NCI-H2196 (cell line): Measurements from ENCODE around the gene BICC1.

ENCODE experiments used
- DNase-seq: peaks from one replicate; lab custom pipeline; 2025; ENCODE audit not compliant: unreplicated experiment; lab: John Stamatoyannopoulos, UW

Gene BICC1

DNA sequence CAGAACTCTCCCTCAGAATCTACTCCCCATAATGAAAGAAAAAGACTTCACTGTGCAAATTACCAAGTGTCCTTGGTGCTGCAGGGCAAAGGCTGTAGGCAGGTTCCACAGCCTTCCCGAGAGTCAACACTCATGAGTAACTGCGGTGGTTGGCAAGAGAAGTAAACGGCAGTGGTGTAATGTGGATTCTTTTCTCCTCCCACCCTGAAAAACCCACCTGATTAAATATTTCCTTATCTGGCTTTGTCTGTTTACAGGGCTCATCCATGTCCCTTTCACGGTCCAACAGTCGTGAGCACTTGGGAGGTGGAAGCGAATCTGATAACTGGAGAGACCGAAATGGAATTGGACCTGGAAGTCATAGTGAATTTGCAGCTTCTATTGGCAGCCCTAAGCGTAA, 300.9 kb downstream of the BICC1 start:
- no peak for DNase-seq

DNA sequence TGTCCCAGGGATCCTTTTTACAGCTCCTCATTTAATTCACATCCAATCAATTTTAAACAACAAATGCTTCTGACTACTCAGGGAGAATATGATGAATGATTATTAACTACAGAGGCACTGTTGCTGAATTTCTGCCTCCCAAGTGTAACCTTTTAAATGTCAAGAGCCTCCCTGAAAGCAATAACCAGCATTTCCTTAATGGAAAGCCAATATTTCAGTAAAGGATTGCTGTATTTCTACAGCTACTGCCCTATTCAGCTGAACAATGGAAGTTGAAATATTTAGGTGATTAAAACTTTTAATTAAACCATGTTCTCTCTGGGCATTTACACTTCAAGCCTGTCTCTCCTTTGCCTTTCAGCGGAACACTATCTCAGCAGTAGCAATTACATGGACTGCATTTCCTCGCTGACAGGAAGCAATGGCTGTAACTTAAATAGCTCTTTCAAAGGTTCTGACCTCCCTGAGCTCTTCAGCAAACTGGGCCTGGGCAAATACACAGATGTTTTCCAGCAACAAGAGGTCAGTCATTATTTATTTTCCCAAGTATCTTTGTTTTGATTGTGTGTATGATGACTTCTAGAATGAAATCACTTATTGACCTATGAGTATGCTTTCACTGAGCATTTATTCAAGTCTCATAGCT, 304.7 kb downstream of the BICC1 start:
- DNase-seq, result no peak

DNA sequence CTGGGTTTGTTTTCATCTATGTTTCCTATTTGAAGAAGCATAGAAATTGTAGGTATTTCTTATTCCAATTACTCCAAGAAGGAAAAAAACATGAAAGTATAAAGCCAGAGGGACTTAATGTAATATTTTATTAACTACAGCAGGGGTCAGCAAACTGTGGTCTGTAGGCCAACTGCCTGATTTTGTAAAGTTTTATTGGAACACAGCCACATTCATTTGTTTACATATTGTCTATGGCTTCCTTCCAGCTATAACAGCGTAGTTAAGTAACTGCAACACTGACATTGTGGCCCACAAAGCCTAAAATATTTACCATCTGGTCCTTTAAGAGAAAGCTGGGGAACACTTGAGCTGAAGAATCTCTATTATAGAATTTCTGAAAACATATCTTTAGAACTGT, 306.2 kb downstream of the BICC1 start:
- no peak for DNase-seq

DNA sequence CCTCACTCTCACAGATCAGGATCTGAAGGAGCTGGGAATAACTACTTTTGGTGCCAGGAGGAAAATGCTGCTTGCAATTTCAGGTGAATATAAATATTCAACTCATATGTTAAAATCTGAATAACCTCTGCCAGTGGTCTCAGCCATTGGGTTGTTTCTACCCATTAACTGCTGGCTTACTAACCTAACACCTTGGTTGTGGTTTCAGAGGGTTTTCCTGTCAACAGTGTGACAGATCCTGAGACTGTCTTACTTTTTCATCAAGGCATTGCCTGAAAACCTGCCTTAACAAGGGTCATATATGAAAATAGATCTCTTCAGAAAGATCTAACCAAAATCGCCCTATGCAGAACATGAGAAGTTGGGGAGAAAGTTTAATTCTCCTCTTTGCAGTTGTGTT, 307.7 kb downstream of the BICC1 start:
- DNase-seq, result no peak

DNA sequence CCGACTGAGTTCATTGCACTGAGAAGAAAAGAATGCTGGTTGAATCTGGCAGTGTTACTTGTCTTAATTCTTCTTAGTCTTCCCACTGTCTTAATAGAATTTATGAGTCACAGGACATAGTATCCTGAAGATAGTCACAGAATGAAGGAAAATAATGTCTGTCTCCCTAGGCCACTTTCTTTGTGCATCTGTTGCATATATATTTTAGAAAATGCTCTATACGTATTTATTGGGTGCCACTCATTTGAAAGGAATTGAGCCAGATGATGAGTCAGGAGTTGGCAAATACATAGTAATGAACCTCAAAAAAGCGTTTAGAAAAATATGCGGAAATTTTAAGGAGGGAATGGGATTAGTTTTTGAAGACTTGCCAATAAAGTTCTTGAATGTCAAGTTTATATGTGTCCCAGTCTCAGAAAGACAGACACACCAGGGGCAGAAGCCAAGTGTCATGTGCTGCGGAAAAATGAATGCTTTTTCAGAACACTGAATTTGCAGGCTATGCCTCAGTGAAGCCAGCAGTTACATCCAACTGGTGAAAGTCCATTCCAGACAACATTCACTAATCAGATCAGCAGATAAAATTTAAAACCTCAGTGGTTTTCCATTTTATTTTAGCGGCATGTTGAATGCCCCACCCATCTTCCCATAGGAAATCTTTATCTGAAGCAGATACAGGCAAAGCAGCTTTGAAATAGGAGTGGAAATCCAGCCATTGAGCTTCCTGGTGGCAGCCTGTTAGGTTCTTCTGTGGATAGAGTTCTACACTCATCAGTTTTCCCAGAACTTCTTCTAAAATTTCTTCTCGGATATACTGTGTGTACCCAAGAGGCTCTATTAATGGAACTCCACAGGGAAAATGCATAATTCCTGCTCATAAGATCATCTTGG, 308.4 kb downstream of the BICC1 start:
- DNase-seq, result no peak

DNA sequence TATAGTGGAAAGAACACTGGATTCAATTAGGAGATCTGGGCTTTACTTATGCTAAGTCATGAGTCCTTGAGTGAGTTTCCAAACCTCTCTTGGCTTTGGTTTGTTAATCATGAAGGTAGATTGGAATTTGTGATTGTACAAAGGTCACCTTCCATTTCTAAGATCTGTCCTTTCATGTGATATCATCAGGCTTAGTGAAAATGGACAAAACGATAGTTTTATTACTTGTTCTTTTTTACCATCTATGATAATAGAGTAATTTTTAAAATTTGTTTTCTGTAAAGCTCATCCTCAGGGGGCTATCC, 309.0 kb downstream of the BICC1 start:
- no peak for DNase-seq

DNA sequence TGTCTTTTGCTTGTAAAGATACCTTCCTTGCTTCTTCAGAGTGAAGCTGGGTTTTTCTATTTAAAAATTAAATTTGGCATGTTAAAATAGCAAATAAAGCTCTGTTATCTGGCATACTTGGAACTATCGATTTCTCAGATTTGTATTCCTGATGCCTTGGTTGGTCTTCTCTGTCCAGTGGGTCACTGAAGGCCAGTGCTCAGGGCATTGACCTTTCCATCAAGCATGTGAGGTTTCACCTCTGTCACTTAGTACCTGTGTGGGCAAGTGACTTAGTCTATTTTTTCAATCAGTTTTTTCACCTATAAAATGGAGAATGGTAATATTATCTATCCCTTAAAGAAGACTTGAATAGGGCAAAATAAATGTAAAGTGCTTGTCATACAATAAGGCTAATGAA, 311.3 kb downstream of the BICC1 start:
- no peak for DNase-seq

DNA sequence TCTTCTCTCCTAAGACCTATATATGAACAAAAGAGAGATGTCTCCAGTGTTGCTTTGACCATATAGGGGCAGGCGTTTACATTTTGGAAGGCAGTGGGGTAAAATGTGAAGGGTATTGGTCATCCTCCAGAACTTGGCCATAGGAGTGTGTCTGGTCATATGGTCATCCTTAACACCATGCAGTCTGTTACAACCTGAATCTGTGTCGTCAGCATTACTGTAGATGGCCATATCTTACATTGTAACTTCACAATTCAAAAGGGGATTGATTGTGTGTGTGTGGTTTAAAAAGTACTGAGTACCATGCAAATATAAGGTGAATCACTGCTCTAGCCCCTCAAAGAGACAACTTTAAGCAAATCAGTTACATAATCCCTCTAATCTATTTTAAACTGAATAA, 311.7 kb downstream of the BICC1 start:
- DNase-seq, result no peak

DNA sequence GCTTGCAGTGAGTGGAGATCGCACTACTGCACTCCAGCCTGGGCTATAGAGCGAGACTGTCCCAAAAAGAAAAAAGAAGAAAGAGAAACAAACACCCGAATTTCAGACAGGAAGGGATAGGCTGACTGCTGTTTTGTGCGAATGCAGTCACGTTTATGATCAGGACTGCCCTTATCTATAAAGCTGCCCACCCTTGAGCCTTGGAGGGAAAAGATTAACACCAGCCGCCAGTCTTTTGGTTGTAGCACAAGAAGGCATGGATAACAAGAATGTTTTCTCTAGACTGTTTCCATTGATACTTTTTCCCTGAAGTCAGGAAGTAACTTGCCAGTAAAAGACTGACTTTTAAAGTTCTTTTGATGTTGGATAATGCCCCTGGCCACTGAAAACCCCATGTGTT, 314.0 kb downstream of the BICC1 start:
- DNase-seq, result no peak

DNA sequence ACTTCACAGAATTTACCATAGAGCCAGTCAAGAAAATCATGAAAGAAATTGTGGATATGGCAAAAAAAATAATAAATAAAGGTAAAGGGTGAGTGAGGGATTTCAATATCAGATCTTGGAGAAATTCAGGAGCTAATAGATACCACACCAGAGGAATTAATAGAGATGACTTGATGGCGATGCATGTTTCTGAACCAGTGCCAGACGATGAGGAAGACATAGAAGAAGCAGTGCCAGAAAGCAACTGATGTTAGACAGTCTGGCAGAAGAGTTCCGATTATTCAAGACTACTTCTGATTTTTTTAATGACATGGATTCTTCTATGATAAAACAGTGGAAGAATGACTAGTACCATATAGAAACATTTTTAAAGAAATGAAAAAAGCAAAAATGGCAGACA, 314.7 kb downstream of the BICC1 start:
- DNase-seq, result no peak

DNA sequence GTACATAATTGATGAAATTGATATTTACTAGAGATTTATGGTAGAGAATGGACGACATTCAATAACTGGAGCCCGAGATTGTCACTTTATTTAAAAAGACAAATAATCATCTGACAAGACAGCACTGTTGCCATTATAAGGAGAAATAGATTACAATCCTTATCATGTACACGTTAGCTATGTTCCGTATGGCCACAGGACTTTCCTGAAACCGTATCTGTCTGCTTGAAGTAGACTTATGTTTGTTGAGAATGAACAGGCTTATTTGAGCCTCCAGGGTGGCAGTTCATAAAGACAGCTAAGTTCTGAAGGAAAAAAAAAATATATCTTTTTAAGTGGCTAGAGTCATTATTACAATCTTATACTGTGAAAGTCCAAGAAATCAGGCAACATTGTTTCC, 317.2 kb downstream of the BICC1 start:
- DNase-seq, result no peak

DNA sequence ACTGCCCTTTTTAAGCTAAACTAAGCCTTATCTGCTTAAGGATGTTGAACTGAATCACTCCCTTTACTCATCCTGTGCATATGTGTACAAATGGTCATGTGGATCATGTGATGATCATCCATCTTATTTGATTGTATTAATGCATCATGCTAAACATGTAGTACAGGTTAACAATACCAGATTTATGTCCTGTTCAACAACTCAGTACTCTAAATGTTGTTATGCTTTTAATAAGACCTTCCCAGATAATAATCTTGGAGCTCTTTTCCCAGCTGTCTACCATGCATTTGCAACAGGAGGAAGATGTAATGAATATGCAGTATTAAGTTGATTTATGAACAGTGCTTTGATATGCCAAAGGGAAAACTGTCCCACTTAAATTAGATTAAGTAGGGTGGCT, 318.0 kb downstream of the BICC1 start:
- DNase-seq, result no peak

DNA sequence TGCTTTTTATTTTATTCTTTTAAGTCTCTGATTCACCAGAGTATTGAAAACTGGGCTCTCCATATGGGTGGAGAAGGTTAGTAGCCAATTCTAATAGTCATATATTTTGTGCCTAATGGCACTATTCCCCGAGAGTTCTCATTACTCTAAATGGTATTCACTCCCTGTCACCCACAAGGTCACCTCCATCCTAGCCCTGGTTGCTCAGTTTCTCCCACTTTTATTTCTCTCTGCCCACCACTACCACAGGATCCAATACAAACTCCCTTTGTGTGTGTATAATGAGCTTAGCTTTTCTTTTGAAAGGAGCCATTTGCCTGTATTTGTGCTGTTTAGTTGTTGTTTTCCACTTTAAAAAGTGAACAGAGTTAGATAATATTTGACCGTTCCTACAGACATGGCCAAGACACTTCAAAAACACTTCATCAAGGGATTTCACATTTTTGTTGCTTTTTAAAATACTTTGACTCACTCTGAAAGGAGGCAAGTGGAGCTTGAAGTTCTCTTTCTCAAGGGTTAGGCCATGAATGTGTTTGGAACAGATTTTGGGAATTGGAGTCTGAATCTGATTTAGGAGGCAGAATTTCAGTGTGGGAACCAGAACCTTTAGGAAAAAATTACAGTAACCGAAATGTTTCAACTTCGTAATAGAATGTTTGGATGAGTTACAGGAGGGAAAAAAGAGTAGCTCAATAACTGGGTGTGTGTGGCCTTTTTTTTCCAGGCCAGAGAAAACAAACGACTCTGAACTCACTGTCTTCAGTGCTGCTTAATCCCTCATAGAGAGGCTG, 321.3 kb downstream of the BICC1 start:
- DNase-seq, result no peak

DNA sequence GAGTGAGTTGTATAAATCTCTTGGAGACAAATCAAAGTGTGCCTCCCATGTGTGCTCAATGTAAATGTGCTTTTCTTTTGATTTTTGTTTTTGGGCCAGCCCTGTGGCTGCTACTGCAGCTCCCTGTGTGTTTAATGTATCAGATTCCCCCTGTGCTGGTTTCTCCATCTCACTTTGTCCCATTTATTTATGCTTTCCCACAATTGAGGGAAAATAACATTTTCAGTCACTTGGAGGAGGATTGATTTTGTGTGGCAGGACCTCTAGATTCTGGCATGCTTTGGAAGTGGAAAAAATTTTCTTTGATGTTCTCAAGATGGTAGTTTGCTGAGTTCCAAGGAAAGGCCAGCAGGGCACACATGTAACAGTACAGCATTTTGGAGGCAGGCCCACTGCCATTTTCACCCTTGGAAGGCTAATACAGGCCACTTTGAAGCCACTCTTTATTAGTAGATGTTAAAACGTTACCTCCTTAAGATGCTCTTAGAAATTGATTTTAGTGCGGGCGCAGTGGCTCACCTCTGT, 323.6 kb downstream of the BICC1 start:
- DNase-seq, result no peak

DNA sequence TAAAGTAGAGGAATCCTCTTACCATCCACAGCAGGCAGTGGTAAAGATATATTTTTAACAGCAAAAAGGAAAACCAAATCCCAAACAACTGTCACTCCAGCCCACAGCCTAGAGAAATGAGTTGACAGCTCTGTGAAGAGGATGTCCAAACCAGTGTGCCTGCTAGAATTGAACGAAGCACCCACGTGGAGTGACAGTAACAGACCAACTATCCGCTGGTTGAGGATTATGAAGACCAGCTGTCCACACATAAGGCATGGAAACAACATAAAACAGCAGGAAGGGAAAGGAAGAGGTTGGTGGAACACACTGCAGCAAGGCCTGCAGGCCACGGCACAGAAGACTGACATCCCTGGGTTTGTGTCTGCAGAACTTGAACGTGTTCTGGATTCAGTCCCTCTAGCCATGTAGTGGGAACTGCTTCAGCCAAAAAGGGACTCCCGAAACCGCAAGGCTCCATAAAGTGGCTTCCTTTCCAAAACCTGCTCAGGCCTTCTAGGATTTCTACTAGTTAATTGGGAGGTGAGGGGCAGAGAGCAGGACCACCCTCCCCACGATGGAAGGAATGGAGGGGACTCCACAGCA, 324.4 kb downstream of the BICC1 start:
- no peak for DNase-seq

DNA sequence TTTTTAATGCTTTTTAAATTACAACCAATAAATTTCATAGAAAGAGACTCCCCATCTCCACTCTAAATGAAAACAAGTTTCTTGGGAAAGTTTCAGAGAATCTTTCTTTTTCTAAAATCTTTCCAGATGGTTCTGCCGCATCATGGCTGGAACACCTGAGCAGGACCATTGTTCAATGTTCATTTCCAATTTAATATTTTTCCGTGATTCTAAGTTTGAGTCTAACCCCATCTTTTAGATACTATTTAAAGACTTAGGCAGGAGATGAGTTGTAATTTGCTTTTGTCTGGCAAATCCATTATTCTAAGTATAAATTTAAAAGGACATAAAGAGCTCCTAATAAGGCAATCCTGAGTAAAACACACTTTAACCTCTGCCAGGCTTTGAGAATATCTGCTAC, 325.2 kb downstream of the BICC1 start:
- DNase-seq, result no peak

DNA sequence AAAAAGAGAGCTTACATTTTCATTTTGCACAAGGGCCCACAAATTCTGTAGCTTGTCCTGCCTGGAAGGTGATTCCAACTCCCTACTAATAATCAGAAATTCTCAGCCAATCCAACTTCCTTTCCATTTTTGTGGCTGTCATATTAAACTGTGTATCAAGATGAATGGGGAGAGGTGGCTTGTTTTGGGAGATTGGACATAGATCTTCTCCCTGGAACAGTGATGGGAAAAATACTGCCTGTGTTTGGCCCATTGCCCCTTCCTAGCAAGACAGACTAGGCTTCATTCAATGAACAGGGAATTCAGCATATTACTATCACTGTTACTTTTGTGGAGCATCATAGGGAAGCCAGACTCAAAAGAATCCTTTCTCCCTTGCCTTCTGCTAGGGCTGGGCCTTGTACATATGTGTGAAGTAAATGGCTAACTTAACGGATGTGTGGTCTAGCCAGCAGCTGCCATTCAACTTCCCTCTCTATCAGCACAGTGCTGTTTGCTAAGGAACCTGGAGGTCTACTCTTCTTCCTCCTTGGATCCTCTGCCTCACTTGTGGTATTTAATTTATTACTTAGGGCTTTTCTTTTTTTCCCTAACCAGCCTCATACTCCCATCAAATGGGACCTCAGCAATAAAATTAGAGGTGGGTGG, 326.0 kb downstream of the BICC1 start:
- no peak for DNase-seq

DNA sequence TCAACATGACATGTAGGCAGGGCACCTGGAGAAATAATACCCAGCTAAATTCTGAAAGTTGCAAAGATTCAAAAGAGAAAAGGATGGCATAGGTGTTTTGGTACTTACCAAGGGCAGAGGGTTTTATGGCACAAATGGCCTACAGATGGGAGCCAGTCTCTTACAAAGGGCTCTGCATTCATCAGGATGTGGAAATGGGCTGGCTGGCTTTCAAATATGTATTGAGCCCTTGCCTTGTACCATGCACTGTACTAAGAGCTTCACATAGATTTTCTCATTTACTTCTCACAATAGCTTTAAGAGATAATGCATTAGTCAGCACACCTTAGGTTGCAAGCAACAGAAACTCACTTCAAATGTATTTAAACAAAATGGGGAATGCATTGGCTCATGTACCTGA, 327.1 kb downstream of the BICC1 start:
- DNase-seq, result no peak

DNA sequence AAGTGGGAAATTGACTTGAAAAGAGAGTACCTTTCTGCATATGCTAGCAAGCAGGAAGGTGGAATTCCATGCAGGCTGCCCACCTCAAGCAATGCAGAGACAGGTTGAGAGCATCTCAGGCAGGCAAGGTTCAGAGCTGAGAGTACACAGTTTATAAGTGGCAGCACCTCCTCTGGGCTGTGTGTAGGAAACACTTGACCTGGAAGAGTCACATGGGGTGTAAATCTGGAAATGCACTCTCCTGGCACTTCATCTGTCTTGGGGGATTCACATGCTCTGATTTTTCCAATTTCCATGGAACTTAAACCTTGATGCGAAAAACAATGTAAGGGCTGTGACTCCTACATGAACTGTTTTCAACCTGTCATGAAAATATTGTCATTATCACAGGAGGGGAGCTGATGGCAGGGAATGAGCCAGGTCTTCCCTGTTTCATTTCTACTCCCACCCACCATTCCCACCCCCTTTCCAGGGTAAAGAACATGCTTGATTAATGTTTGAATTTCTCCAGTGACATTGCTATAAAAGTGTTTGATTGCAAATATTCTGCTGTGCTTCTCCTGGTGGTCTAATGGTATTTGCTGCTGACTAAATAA, 328.3 kb downstream of the BICC1 start:
- DNase-seq, result no peak

DNA sequence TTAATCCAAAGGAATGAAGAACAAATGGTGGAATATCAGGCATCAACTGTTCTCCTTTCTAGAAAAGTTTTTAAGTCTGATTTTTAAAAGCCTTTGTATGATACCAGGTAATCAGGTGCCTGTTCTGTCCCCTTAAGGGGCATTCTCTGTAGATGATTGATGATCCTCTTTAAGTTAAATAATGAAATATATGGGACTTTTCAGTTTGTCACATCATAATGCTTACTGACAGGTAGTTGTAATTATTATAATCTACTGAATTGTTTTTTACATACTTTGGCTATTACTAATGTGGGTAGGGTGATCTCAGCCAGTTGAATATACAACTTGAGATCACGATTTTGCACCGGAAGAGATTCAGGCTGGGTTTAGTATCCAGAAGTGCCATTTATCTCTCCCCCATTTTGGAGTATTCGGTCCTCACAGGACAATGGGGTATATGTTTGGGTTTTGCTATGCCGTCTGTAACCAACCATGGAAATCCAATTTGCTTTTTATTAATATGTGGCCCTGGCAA, 330.2 kb downstream of the BICC1 start:
- DNase-seq, result no peak
